ENCODE results near the gene GAL3ST1.

Gene GAL3ST1

GRCh38 chr22:30582051-30582450 lies 7.6 kb upstream of the GAL3ST1 start:
- no CpG with 5 or more reads among the region's 6 CpGs for WGBS (ENCODE audit: extremely low coverage, insufficient coverage, insufficient read length)
- Histone ChIP-seq H2AFZ (ENCODE audit: insufficient read depth, low read length, poor library complexity) (no peak overlapping the region), H3K4me2 (ENCODE audit: low read length) (no peak overlapping the region), H3K14ac (ENCODE audit: low read length) (no peak overlapping the region), H4K91ac (ENCODE audit: low read depth, low read length) (no peak overlapping the region), H3K23ac (ENCODE audit: low read length) (no peak overlapping the region), H3K18ac (ENCODE audit: low read length) (no peak overlapping the region), H3K9ac (ENCODE audit: low read length) (no peak overlapping the region), H3K4me1 (ENCODE audit: control insufficient read depth in 1 of 2, insufficient read depth in 2 of 2, low read length in 2 of 2) (no peaks in the 10 kb centered on the region), H3K4ac (ENCODE audit: low read depth, low read length) (no peak overlapping the region), H3K9me3 (ENCODE audit: insufficient read depth, low read depth, low read length) (no peaks in the 10 kb centered on the region), H3K79me2 (ENCODE audit: control insufficient read depth, insufficient read depth, low read length, poor library complexity) (no peaks in the 10 kb centered on the region), H2BK120ac (ENCODE audit: insufficient read depth, low read length, poor library complexity) (no peak overlapping the region), H2BK12ac (ENCODE audit: low read length) (no peak overlapping the region), H3K36me3 (ENCODE audit: control insufficient read depth in 1 of 2, insufficient read depth in 2 of 2, low read length in 2 of 2) (peaks cover 86 to 96% of the 10 kb centered on the region in 2 experiments), H3K27ac (ENCODE audit: low read depth, low read length) (no peak overlapping the region), H3K79me1 (ENCODE audit: low read length) (no peaks in the 10 kb centered on the region), H2BK5ac (ENCODE audit: low read depth, low read length, poor library complexity) (no peak overlapping the region), H4K12ac (ENCODE audit: low read depth, low read length) (no peak overlapping the region), H2AK5ac (ENCODE audit: low read length) (no peak overlapping the region), H4K8ac (ENCODE audit: low read depth, low read length) (no peak overlapping the region), H3K4me3 (ENCODE audit: low read depth, low read length) (no peak overlapping the region), H3K27me3 (ENCODE audit: insufficient read depth, low read length) (no peaks in the 10 kb centered on the region)
- DNase-seq, result no peak

GRCh38 chr22:30580896-30581295 lies 6.4 kb upstream of the GAL3ST1 start:
- Histone ChIP-seq H3K4me1 (ENCODE audit: control insufficient read depth in 1 of 2, insufficient read depth in 2 of 2, low read length in 2 of 2) (no peaks in the 10 kb centered on the region), H2AK5ac (ENCODE audit: low read length) (no peak overlapping the region), H3K36me3 (ENCODE audit: control insufficient read depth in 1 of 2, insufficient read depth in 2 of 2, low read length in 2 of 2) (peaks cover 86 to 96% of the 10 kb centered on the region in 2 experiments), H3K4me2 (ENCODE audit: low read length) (no peak overlapping the region), H2AFZ (ENCODE audit: insufficient read depth, low read length, poor library complexity) (no peak overlapping the region), H4K12ac (ENCODE audit: low read depth, low read length) (no peak overlapping the region), H3K18ac (ENCODE audit: low read length) (no peak overlapping the region), H3K27me3 (ENCODE audit: insufficient read depth, low read length) (no peaks in the 10 kb centered on the region), H3K14ac (ENCODE audit: low read length) (no peak overlapping the region), H3K4ac (ENCODE audit: low read depth, low read length) (no peak overlapping the region), H2BK5ac (ENCODE audit: low read depth, low read length, poor library complexity) (no peak overlapping the region), H2BK12ac (ENCODE audit: low read length) (no peak overlapping the region), H2BK120ac (ENCODE audit: insufficient read depth, low read length, poor library complexity) (no peak overlapping the region), H3K9me3 (ENCODE audit: insufficient read depth, low read depth, low read length) (no peaks in the 10 kb centered on the region), H3K79me2 (ENCODE audit: control insufficient read depth, insufficient read depth, low read length, poor library complexity) (no peaks in the 10 kb centered on the region), H4K91ac (ENCODE audit: low read depth, low read length) (no peak overlapping the region), H3K9ac (ENCODE audit: low read length) (no peak overlapping the region), H3K23ac (ENCODE audit: low read length) (no peak overlapping the region), H3K4me3 (ENCODE audit: low read depth, low read length) (no peak overlapping the region), H4K8ac (ENCODE audit: low read depth, low read length) (no peak overlapping the region), H3K79me1 (ENCODE audit: low read length) (no peaks in the 10 kb centered on the region), H3K27ac (ENCODE audit: low read depth, low read length) (no peak overlapping the region)
- DNase-seq, result no peak
- no CpG with 5 or more reads among the region's 6 CpGs for WGBS (ENCODE audit: extremely low coverage, insufficient coverage, insufficient read length)

DNA sequence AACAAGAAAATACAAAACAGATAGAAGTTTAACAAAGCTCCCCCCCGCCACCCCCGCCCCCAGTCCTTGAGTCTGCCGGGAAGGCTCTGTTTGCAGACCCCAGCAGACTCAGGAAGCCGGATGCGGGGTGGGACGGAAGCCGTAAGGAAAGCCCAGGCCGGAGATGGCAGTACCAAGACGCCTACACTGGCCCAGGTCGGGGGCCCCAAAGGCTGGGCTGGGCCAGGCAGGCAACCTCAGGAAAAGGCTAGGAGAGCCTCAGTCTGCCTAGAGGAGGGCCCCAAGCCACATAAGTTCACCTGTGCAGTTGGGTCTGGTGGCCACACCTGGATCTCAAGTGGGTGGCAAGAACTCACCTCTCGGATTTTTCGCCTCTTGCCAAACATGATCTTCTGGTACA lies 4.0 kb upstream of the GAL3ST1 start:
- Histone ChIP-seq H2AK5ac (ENCODE audit: low read length) (no peak overlapping the region), H4K12ac (ENCODE audit: low read depth, low read length) (no peak overlapping the region), H4K8ac (ENCODE audit: low read depth, low read length) (no peak overlapping the region), H4K91ac (ENCODE audit: low read depth, low read length) (no peak overlapping the region), H3K14ac (ENCODE audit: low read length) (no peak overlapping the region), H3K79me2 (ENCODE audit: control insufficient read depth, insufficient read depth, low read length, poor library complexity) (no peaks in the 10 kb centered on the region), H2BK120ac (ENCODE audit: insufficient read depth, low read length, poor library complexity) (no peak overlapping the region), H2BK5ac (ENCODE audit: low read depth, low read length, poor library complexity) (no peak overlapping the region), H3K9ac (ENCODE audit: low read length) (no peak overlapping the region), H3K27me3 (ENCODE audit: insufficient read depth, low read length) (no peaks in the 10 kb centered on the region), H2BK12ac (ENCODE audit: low read length) (no peak overlapping the region), H3K4me3 (ENCODE audit: low read depth, low read length) (no peak overlapping the region), H3K18ac (ENCODE audit: low read length) (no peak overlapping the region), H2AFZ (ENCODE audit: insufficient read depth, low read length, poor library complexity) (no peak overlapping the region), H3K4me1 (ENCODE audit: control insufficient read depth in 1 of 2, insufficient read depth in 2 of 2, low read length in 2 of 2) (peaks cover 6 to 10% of the 10 kb centered on the region in 2 experiments), H3K4ac (ENCODE audit: low read depth, low read length) (no peak overlapping the region), H3K79me1 (ENCODE audit: low read length) (no peaks in the 10 kb centered on the region), H3K4me2 (ENCODE audit: low read length) (no peak overlapping the region), H3K23ac (ENCODE audit: low read length) (no peak overlapping the region), H3K27ac (ENCODE audit: low read depth, low read length) (no peak overlapping the region), H3K36me3 (ENCODE audit: control insufficient read depth in 1 of 2, insufficient read depth in 2 of 2, low read length in 2 of 2) (peaks cover 70 to 79% of the 10 kb centered on the region in 2 experiments), H3K9me3 (ENCODE audit: insufficient read depth, low read depth, low read length) (no peaks in the 10 kb centered on the region)
- no CpG with 5 or more reads among the region's 12 CpGs for WGBS (ENCODE audit: extremely low coverage, insufficient coverage, insufficient read length)
- DNase-seq, result no peak

DNA sequence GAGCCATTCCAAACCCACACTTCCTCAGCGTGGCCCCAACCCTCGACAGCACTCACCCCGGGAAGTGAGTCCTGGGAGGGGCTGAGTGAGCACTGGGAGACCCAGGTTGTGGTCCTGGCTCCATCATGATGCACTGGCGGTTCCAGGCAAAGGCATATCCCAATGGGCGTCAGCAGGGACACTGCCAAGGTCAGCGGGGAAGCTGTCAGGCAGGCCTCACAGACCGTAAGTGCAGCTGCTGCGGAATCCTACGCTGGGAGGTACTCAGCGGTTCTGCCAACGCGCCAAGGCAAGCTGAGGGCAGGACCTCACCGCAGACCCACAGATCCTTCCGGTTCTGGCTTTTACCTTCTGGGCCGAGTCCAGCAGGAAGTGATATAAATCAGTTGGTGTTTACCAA lies 1.4 kb upstream of the GAL3ST1 start:
- no peak overlapping the region for H3K27ac ChIP-seq (ENCODE audit: low read depth, low read length)
- H2AK5ac ChIP-seq (ENCODE audit: low read length), result no peak overlapping the region
- no peak overlapping the region for H3K4ac ChIP-seq (ENCODE audit: low read depth, low read length)
- no peaks in the 10 kb centered on the region for H3K79me1 ChIP-seq (ENCODE audit: low read length)
- no peak overlapping the region for H2BK5ac ChIP-seq (ENCODE audit: low read depth, low read length, poor library complexity)
- H3K18ac ChIP-seq (ENCODE audit: low read length), result no peak overlapping the region
- H3K9ac ChIP-seq (ENCODE audit: low read length), result no peak overlapping the region
- H3K4me1 ChIP-seq (ENCODE audit: control insufficient read depth in 1 of 2, insufficient read depth in 2 of 2, low read length in 2 of 2), result peaks cover 6 to 10% of the 10 kb centered on the region in 2 experiments
- no peaks in the 10 kb centered on the region for H3K9me3 ChIP-seq (ENCODE audit: insufficient read depth, low read depth, low read length)
- H3K23ac ChIP-seq (ENCODE audit: low read length), result no peak overlapping the region
- WGBS (ENCODE audit: extremely low coverage, insufficient coverage, insufficient read length), result no CpG with 5 or more reads among the region's 15 CpGs
- no peak overlapping the region for H2BK12ac ChIP-seq (ENCODE audit: low read length)
- H2AFZ ChIP-seq (ENCODE audit: insufficient read depth, low read length, poor library complexity), result no peak overlapping the region
- no peak overlapping the region for H3K4me2 ChIP-seq (ENCODE audit: low read length)
- no peaks in the 10 kb centered on the region for H3K79me2 ChIP-seq (ENCODE audit: control insufficient read depth, insufficient read depth, low read length, poor library complexity)
- H4K91ac ChIP-seq (ENCODE audit: low read depth, low read length), result no peak overlapping the region
- no peak overlapping the region for H3K4me3 ChIP-seq (ENCODE audit: low read depth, low read length)
- H3K27me3 ChIP-seq (ENCODE audit: insufficient read depth, low read length), result no peaks in the 10 kb centered on the region
- no peak overlapping the region for H2BK120ac ChIP-seq (ENCODE audit: insufficient read depth, low read length, poor library complexity)
- no peak for DNase-seq
- H3K36me3 ChIP-seq (ENCODE audit: control insufficient read depth in 1 of 2, insufficient read depth in 2 of 2, low read length in 2 of 2), result peaks cover 46 to 53% of the 10 kb centered on the region in 2 experiments
- H3K14ac ChIP-seq (ENCODE audit: low read length), result no peak overlapping the region
- no peak overlapping the region for H4K12ac ChIP-seq (ENCODE audit: low read depth, low read length)
- no peak overlapping the region for H4K8ac ChIP-seq (ENCODE audit: low read depth, low read length)
